ENCODE results near the gene SMYD3.

SMYD3 gene

DNA sequence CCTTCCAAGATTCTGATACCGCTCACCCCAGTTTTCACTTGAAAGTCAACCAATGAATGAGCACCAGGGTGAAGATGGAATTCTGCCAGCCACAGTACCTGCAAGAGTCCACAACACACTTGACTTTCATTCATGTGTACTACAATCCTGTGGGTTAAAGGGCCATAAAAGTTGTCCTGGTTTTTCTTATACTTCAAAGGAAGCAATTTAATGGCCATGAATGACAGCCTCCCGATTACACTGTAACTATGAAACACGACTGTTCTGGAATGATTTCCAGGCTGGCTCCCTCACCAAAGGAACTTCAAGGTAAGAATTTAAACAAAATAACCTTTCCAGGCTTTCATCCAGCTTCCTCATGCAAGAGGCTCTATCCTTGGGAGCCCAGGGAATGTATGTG lies 502.8 kb downstream of the SMYD3 start:
- FAIRE-seq = no peak

DNA sequence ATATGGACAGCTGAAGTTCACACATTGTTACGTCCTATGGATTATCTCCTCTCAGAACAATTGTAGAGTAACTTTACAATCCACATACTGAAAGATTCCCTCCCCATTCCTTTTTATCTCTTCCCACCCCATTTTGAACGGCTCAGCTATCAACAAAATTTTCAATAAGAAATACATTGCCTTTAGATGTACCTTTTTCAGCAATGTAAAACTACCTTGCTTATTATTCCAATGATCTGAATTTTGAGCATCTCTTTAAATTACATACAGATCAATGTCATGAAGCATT lies 503.7 kb downstream of the SMYD3 start:
- no peak for FAIRE-seq

DNA sequence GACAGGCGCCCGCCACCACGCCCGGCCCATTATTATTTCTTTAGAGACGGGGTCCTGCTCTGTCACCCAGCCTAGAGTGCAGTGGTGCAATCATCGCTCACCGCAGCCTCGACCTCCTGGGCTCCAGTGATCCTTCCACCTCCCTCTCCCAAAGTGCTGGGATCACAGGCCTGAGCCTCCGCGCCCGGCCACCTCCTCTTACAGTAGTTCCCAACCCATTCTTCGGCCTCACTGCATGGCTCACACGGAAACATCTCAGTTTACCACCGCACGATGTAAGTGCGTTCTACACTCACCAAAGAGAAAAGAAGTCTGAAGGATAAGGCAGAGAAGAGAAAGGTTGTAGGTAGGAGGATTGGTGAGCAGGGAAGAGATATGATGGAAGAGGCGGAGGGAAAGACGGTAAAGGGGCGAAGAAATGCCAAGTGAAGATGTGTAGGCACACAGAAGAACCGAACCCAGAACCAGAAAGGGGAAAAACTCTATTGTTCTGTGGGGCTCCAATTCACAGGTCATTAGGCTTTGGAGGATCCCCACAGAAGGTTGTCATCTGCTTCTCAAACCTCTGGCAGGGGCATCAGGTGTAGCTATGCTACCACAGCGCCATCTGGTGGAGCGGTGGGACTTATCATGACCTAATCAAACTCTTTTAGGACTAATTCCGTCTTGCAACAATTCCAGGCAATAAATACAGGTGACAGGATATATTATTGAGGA lies 504.2 kb downstream of the SMYD3 start:
- FAIRE-seq = peak; percentile 70

DNA sequence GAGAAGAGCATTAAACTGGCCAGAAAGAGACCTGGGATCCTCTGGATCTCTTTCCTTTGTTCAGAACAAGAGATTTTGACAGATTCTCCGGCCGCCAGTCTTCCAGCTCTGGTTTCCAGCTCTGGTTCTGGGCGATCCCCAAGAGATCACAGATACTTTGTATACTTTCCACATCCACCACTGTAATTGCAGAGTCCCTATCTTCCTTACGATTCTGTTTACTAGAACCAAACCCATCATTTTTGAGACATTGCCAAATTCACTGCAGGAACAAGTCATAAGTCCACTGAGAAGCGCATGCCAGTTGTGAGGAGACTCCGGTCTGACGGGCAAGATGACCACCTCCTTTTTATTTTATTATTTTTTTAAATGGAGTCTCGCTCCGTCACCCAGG lies 505.2 kb downstream of the SMYD3 start:
- no peak for FAIRE-seq

DNA sequence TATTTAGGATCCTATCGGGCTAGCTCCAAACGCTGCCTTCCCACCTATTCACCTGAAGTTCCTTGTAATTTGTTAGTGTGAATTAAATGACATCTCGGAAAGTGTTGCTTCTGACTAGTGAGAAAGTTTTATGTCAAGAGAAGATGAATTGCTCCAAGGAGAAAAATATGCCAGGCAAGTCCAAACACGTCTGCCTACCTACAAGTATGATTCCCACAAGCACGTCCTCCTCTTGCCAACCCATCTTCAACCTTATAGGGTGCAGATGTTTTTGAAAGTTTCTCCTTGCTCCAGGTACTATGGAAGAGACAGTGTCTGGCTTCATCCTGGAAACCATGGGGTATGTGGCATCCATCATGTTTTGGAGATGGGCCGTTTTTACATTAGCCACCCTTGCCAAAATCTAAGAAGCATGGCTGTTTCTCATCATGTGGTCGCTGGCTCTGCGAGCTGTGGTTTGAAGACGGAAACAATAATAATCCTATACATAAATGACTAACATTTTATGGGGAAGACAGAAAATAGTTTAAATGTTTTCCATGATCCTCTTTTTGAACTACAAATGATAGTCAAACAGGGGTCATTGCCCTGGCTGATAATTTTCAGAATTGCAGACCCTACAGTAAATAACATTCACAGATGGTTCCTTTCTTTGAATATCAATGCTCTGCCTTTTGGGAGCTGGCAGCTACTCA lies 505.8 kb downstream of the SMYD3 start:
- no peak for FAIRE-seq

DNA sequence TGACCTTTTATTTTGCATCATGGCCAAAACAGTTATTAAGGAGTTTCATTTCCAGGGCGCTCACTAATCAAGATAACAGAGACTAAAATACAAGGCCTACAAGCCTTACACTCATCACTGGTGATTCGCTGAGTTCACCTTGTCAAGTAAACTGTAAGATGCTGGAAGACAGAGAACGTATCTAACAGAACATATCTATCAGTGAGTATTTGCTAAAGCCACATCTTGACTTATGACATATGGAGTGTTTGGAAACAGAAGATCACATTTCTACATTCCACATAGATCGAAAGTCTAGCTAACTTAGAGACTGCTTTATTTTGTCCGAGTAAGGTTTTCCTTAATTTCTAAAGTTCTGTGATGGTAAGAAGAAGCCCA lies 506.5 kb downstream of the SMYD3 start:
- no peak for FAIRE-seq

DNA sequence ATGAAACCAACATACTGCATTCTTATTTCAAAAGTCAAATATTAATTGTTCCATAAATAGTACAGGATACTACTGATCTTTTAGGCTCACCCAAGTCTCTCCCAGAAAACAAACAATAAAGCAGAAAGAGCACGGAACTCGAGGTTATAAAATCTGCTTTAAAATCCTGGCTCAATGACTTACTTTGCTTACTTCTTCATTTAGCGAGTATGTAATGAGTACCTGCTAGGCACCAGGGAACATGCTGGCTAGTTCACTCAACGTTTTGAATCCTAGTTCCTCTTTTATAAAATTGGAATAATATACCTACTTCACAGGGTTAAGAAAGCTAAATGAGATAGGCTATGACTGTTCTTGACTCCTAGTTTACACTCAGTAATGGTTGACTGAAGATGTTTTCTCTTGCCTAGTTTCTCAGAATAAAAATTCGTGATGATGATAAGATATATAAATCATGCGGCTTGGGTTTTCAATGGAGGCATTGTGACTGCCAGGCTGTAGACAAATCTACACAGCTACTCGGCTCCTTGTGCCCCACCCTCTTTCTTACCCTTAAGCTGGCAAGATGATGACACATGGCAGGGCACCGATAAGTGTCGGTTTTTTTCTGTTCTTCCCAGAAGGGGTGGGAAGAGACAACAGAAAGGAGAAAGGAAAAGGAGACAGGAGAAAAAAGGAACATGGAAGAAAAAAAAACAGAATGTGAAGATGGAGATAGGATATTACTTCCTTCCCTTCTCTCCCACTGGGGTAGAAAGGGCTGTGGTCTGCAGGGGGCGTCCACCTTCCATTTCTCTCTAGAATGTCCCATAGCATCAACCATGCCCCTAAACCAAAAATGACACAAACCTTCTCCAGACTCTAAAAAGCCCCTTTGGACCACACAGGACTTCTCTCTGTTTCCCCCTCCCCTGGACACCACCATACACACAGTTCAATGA lies 507.1 kb downstream of the SMYD3 start:
- FAIRE-seq = no peak

DNA sequence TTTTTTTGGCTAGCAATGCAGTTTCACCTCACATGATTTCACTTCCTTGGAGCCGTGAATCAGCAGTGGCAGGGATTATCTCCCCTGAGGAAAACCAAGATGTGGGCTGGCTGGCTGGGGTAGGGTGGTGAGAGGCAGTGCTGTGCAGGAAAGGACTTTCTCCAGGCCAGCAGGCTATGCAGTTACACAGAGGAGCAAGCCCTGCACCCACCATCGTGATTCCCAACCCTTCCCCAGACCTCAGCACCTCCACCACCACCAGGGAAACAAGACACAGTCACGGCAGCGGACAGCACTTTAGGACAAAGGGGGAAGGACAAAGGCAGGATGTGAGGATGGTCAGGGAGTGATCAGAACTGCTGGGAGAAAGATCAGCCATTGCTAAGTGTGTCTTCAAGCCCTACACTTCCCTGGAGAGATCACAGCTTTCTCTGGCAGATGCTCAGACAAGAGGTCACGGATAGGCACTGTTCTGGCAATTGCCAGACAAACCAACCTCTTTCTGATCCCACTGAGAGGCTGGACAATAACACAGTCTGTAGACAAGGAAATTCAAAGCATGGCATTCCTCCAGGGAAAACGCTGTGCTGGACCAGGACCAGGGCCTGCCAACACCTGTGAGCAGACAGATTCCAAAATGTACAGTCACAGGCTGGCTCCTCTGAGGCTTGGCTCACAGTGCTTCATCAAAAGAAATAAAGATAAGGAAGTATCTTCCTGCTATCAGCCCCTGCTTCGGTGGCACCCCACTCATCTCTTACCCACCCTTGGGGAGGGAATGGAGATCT lies 509.4 kb downstream of the SMYD3 start:
- no peak for FAIRE-seq

DNA sequence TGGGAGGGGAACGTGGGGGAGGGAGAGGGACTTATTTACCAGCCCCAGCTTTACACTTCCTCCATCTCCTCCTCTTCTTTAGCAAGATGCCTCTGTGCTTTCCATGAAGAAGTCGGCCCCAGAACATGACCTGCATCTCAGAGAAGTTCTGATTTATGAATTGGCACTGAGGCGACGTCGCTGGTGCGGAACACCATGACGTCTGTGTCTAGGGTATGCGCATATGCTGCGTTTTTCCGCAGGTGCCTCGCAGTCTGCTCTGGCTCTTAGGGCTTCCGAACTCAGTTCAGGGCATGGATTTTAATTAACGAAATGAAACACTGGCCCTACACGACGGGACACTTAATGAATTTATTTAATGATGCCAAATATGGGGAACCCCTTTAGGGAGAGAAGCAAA lies 510.3 kb downstream of the SMYD3 start:
- FAIRE-seq = no peak

DNA sequence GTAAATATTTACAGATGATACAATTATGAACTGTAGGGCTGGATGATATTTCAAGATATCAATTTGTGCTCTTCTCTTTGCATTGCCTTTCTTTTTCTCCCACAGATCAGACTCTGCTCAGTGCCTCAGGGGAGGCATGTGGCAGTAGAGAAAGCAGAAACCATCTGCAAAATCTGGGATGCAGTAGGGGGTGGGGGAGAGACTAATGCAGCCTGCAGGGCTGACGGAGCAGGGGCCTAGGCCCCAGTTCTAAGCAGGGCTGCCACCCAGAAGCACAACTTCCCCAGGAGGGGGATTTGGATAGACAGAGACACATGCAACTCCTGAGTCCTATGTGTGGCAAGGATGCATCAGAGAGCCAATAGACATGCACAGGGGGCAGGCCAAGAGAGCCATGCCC lies 511.6 kb downstream of the SMYD3 start:
- no peak for FAIRE-seq

DNA sequence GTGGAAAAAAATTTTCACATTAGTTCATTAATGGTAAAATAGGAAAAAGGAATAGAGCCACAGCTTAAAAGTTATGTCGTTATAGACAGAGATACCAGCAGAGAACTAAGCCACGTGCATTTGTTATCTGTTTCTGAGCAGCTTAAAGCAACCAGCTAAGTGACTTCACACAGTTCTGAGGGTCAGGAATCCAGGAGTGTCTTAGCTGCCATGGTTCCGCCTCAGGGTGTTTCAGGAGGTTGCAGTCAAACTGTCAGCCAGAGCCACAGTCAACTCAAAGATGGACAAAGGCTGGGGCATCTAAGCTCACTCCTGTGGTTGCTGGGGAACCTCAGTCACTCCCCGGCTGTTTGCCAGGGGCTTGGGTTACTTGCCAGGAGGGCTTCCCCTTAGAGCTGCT lies 515.8 kb downstream of the SMYD3 start:
- FAIRE-seq = no peak

DNA sequence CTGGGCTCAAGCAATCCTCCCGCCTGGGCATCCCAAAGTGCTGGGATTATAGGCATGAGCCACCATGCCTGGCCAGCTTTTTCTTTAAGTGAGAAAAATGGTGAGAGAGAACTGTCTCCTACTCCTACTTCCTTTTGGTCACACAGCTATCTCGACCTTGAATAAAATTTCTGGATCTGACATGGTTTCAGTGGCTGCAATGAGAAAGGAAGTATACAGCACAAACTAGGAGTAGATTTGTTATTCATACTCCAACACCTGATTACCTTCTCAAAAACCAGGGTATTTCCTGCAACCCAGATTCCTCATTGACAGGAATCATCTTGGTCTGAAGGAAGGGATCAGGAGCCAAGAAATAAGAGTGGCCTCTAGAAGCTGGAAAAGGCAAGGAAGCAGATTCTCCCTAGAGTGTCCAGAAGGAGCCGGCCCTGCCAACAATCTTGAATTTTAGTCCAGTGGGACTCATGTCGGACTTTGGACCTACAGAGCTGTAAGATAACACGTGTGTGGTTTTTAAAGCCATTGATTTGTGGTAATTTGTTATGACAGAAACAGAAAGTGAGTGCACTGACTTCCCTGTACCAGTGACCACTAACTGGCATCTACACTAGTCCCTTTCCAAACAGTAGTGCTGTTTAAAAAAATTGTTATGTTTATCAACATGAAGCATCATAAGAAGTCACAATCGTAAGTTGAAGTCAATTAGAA lies 516.6 kb downstream of the SMYD3 start:
- no peak for FAIRE-seq

DNA sequence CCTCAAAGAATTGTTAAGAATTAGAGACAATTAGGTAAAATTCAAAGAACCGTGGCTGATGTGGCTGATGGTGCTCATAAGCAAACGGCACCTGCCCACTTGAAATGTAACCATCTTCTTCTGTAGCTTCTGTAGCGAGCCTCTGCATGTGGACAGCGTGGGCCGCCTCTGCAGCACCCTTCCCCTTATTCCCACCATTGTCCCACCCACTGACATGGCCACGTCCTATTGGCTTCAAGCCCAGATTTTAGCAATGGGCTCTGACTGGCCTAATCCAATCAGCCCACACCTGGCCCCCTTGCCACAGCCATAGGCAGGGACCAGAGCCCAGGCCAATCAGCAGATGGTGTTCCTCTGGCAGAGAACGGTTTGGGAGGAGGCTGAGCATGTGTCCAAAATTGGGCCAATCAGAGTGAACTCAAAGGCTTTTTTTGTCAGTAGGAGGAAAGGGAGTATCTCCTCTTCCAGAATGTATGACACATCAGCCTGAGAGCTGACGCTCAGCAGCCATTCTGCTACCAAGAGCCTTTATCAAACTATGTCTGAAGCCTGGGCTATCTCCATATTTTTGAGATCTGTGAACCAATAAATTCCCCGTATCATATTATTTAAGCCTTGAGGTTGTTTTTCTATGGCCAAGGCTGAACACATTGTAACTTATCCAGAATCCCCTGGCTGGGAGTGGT lies 518.5 kb downstream of the SMYD3 start:
- FAIRE-seq = no peak

DNA sequence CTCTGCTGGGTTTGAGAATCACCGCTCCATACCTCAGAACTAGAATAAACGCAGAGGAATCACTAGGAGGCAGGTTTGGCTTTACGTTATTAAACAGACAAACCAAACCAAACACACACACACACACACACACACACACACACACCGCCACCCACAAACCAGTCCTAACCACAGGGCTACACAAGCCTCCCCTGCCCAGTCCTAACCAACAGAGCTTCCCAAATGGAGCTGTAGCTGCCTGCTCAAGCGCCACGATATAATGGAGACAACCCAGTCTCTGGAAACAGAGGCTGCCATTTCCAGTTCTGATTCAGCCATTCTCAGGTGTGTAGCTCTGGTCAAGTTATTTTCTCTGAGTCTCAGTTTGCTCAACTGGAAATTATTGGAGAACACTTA lies 519.1 kb downstream of the SMYD3 start:
- FAIRE-seq = no peak

DNA sequence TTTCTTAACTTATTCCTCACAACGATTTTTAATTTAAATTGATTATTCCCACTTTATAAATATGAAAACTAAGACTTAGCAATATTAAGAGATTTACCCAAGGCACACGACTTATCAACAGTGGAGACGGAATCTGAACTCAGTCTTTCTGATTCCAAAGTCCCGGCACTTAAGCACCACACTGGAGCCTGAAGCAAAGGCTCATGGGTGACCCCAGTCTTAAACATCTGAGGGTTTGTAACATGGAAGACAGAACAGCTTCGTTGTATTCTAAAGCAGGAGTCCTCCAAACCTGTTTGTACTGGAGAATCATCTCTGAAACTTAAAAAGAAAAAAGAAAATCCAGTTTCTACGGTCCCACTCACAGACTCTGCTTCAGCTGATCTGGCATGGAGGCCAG lies 519.5 kb downstream of the SMYD3 start:
- no peak for FAIRE-seq

DNA sequence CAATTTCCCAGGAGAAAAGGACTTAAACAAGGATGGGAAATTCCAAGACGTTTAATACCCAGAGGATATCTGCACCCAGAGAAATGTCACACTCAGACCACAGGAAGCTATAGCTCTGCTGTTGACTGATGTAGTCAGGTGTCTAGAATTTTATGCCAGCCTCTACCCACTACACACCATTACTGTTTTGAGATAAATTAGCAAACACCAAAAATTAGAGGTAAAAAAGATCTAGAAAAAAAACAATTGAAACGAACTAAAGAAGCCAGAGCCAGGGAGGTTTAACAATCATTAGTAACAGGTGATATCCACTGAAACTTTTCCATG lies 519.9 kb downstream of the SMYD3 start:
- no peak for FAIRE-seq

DNA sequence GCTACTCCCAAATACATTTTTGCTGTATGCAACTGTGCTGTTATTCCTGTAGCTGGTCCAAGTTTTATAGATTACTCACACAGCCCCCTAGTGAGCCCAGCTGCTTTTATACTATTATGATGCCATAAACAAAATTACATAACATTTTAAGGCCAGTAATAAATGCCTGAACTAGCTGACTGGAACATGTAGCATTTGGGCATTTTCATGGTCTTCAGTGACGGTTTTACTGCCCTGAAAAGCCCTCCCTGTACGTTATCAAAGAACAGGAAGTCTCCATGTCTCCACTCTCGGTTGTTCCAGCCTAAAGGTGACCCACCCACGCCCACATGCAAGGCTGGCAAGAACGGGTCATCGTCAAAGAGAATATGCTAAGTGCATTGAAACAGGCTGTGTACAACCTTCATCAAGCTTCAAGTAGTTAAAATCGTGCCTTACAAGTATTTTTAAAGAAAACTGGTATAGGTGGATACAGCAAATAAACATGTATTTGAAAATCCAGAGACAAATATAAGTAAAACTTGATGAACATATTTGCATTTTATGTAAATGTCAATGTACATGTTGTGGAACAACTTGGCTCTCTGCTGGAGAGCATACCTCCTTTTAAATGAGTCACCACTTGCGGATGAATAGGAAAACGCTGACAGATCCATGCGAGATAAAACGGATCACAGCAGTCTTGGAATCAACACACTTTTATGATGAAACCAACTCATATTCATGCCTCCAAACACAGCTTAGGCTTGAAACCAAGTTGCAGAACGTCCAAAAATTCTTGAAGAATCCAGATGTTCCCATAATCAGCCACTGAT lies 520.5 kb downstream of the SMYD3 start:
- FAIRE-seq = peak; percentile 51

DNA sequence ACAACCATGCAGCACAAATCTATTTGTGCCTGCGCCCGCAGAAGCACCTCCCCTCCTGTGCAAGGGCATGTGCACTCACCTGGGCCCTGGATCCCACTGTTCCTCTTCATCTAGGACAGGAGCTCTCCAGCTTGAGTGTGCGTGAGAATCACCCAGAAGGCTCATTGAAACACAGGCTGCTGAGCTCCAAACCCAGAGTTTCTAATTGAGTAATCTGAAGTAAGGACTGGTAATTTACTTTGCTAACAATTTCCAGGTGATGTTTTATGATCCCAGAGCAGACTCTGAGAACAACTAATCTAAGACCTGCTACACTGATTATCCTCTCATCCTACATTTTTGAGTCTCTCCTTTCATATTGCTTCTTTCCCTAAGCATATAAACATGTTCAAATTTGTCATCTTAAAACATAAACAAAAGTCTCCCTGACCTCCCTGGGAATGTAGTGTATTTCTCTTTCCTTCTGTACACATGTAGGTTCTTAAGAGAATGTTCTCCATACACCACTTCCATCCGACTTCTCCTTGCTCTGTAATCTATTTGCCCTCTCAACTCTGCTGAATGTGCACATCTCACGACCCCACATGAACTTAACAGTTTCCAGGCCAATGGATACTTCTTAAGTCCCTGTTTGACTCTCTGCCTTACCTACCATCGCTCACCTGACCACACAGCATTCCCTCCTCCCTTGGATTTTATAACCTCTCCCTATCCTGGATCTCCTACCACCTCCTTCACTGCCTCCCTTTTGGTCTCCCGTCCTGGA lies 522.5 kb downstream of the SMYD3 start:
- FAIRE-seq = no peak

DNA sequence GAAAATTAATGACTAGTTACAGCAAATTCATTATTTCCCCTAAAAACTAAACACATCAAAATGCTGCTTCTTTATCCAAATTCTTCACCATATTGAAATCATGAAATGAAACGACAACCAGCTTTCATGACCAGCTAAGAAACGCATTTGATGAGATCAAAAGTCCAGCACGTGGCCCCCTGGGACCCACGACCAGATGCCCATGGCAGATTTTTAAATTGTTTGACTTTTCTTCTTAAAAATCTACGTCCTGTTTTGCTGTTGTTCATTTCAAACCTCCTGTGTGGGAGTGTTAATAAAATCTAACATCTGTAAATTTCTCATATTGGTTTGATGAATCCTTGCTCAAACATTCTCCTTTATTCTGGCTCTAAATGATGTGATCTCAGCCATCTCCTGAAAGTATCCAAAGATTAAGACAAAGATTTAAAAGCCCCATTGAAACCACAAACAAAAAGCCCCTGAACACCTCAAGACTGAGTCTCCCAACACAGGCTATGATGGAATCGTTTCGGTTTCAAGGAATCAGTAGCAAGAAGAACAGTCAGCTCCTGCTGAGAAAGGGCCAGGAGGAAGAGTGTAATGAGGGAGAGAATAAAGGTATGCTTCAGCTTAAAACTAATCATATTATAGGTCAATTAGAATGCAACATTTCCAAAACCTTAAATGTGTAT lies 523.6 kb downstream of the SMYD3 start:
- FAIRE-seq = peak; percentile 53

DNA sequence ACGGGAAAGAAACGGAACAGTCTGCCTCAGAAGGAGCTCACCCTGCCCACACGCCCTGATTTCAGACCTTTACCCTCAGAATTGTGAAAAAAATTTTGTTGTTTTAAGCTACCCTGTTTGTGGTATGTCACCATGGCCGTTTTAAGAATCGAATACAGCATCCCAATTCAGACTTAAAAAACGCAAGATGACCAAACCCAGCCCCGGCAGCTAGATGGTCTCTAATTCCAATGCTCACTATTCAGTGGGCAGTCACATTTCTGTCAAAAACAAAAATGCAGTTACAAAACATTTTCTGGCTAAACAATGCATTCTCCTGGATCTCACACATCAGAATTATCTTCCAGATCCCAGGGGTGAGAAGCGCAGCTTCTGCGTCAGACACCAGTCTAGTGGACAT lies 527.5 kb downstream of the SMYD3 start:
- FAIRE-seq = no peak
